K562 (cell line): Measurements from ENCODE around the gene USP12. TPM values are rescaled to one million over a fixed set of nuclear protein-coding genes. Genes with fewer than 3 reads are reported as not detected.

Source experiments
- ATAC-seq: fragments of 200-7000 bp; cut with Tn5 transposase; 3 replicates; pipeline ENCODE4 v1.9.1; 2020; ENCODE audit warnings: moderate library complexity
- BruUV-seq: library from RNA; stranded (reverse); fragments of 400-500 nt; replicated peaks from 2 replicates; lab custom pipeline; 2021; lab: Mats Ljungman, UMichigan
- CTCF ChIA-PET: fragments of 300-600 bp; formaldehyde crosslinking; extraction: SDS; loops from one replicate; lab custom pipeline; 2021; ENCODE audit warnings: low intra/inter-chr PET ratio; lab: Yijun Ruan, JAX
- POLR2A ChIA-PET: fragments of 300-600, 350-650 bp; sonication (Branson Sonifier 250); formaldehyde crosslinking; extraction: SDS; loops from one replicate; lab custom pipeline; 2021; ENCODE audit warnings: antibody characterized with exemption, inconsistent platforms; lab: Yijun Ruan, JAX
- DNase-seq, 4 experiments: peaks; one replicate each; pipeline versions ENCODE4 v3.0.0 to v3.0.0-alpha.2; 2011 to 2018; ENCODE audit warnings: low spot score in 3 of 4, mixed read lengths in 3 of 4; ENCODE audit errors: extremely low read depth in 1 of 4
- FAIRE-seq: peaks from 2 replicates; lab custom pipeline; 2011; peaks lifted over from hg19 to GRCh38; lab: Jason Lieb, UNC
- H2AFZ ChIP-seq: 2 replicates; pipeline ENCODE4 v1.6.0; 2011; ENCODE audit warnings: low read depth, low read length, control low read depth, inconsistent platforms
- H3K27ac ChIP-seq: fragments of 200-600 bp; 3 replicates; pipeline ENCODE4 v1.8.0; 2011; ENCODE audit warnings: low read depth, mild to moderate bottlenecking, control low read depth, inconsistent platforms, low read length, moderate library complexity, mixed read lengths; ENCODE audit errors: extremely low read depth
- H3K27me3 ChIP-seq, 2 experiments: fragments of 300-600 bp in 1 of 2; 2 replicates in 1 of 2; 3 replicates in 1 of 2; pipeline versions ENCODE4 v1.6.0 to v1.8.0; 2011; ENCODE audit warnings: inconsistent platforms in 2 of 2, low read length in 2 of 2, mild to moderate bottlenecking in 1 of 2, mixed read lengths in 1 of 2, moderate library complexity in 1 of 2; ENCODE audit not compliant: control insufficient read depth in 2 of 2, insufficient read depth in 2 of 2
- H3K36me3 ChIP-seq: fragments of 300-600 bp; 3 replicates; pipeline ENCODE4 v1.8.0; 2011; ENCODE audit warnings: mild to moderate bottlenecking, low read length, inconsistent platforms; ENCODE audit not compliant: control insufficient read depth, insufficient read depth
- H3K4me1 ChIP-seq, 2 experiments: fragments of 200-600 bp in 1 of 2; replicated peaks in 1 of 2; 2 replicates in 1 of 2; 3 replicates in 1 of 2; pipeline versions ENCODE4 v1.5.1 to v1.8.0; 2011; ENCODE audit warnings: inconsistent platforms in 2 of 2, low read length in 2 of 2, mild to moderate bottlenecking in 1 of 2, mixed read lengths in 1 of 2, moderate library complexity in 1 of 2; ENCODE audit not compliant: control insufficient read depth in 2 of 2, insufficient read depth in 2 of 2
- H3K4me2 ChIP-seq: 2 replicates; pipeline ENCODE4 v1.6.1; 2011; ENCODE audit warnings: low read length, control low read depth, inconsistent platforms, mixed read lengths; ENCODE audit not compliant: insufficient read depth
- H3K4me3 ChIP-seq: fragments of 200-600 bp; sonication (generic), shearing (Covaris generic); 2 replicates; pipeline ENCODE4 v1.5.1; 2016; ENCODE audit warnings: control low read depth, inconsistent platforms
- H3K79me2 ChIP-seq: fragments of 200-600 bp; 3 replicates; pipeline ENCODE4 v1.8.0; 2011; ENCODE audit warnings: low read length, inconsistent platforms; ENCODE audit not compliant: control insufficient read depth, insufficient read depth
- H3K9ac ChIP-seq, 2 experiments: 2 replicates each; pipeline versions ENCODE4 v1.6.0 to v1.6.1; 2011; ENCODE audit warnings: low read depth in 2 of 2, low read length in 2 of 2, control low read depth in 1 of 2, inconsistent platforms in 1 of 2, mild to moderate bottlenecking in 1 of 2, mixed read lengths in 1 of 2; ENCODE audit not compliant: insufficient read depth in 1 of 2
- H3K9me1 ChIP-seq: one replicate; pipeline ENCODE4 v1.6.0; 2011; ENCODE audit warnings: inconsistent platforms, mild to moderate bottlenecking, low read length, moderate library complexity; ENCODE audit not compliant: control insufficient read depth, insufficient read depth
- H3K9me3 ChIP-seq: replicated peaks from 2 replicates; pipeline ENCODE4 v1.5.1; 2011; ENCODE audit warnings: low read depth, low read length, inconsistent platforms; ENCODE audit not compliant: control insufficient read depth, insufficient read depth
- H4K20me1 ChIP-seq: replicated peaks from 2 replicates; pipeline ENCODE4 v1.6.1; 2011; ENCODE audit warnings: low read length, inconsistent platforms, mixed read lengths; ENCODE audit not compliant: control insufficient read depth, insufficient read depth
- NFATC3 ChIP-seq: fragments of 450-650 bp; IDR thresholded peaks from 2 replicates; pipeline ENCODE4 v1.6.1; 2017; ENCODE audit warnings: mild to moderate bottlenecking
- NR3C1 ChIP-seq: sonication (generic); formaldehyde crosslinking; IDR thresholded peaks from 2 replicates; pipeline ENCODE4 v1.8.1; 2022; ENCODE audit warnings: missing genetic modification reagents
- SMARCA5 ChIP-seq: fragments of 450-650 bp; IDR thresholded peaks from 2 replicates; pipeline ENCODE4 v1.6.1; 2016
- THRA ChIP-seq: fragments of 450-650 bp; IDR thresholded peaks from 2 replicates; pipeline ENCODE4 v1.6.1; 2017; ENCODE audit warnings: mild to moderate bottlenecking, moderate library complexity
- TOE1 ChIP-seq, 2 experiments: fragments of 450-650 bp in 1 of 2; sonication (generic) in 1 of 2; formaldehyde crosslinking in 1 of 2; IDR thresholded peaks; 2 replicates each; pipeline versions ENCODE4 v1.7.1 to v1.8.0; 2016 to 2022; ENCODE audit warnings: borderline replicate concordance in 2 of 2, mild to moderate bottlenecking in 2 of 2, antibody characterized with exemption in 1 of 2, inconsistent platforms in 1 of 2, low read depth in 1 of 2, missing genetic modification reagents in 1 of 2, moderate library complexity in 1 of 2
- ZBTB9 ChIP-seq: fragments of 450-650 bp; formaldehyde crosslinking; IDR thresholded peaks from 2 replicates; pipeline ENCODE4 v1.4.0; 2020; ENCODE audit warnings: mild to moderate bottlenecking, moderate library complexity
- ZKSCAN1 ChIP-seq: fragments of 150-350 bp; IDR thresholded peaks from 2 replicates; pipeline ENCODE4 v1.6.1; 2016; ENCODE audit warnings: low read depth, low read length
- ZNF143 ChIP-seq: sonication (generic); formaldehyde crosslinking; IDR thresholded peaks from 2 replicates; pipeline ENCODE4 v1.9.0; 2022; ENCODE audit warnings: mild to moderate bottlenecking, missing genetic modification reagents
- ZNF232 ChIP-seq: sonication (generic); formaldehyde crosslinking; IDR thresholded peaks from 2 replicates; pipeline ENCODE4 v1.8.0; 2022; ENCODE audit warnings: mild to moderate bottlenecking, missing genetic modification reagents
- ZNF253 ChIP-seq: fragments of 250-450 bp; sonication (Bioruptor Pico); conservative IDR thresholded peaks from 2 replicates; pipeline ENCODE4 v1.6.1; 2021; ENCODE audit warnings: mild to moderate bottlenecking
- ZNF592 ChIP-seq: fragments of 450-650 bp; IDR thresholded peaks from 2 replicates; pipeline ENCODE4 v1.6.1; 2017; ENCODE audit warnings: antibody characterized with exemption, mild to moderate bottlenecking
- WGBS: fragments of 100-300 bp; shearing (Covaris generic); methylation state at CpG from one replicate; pipeline ENCODE4 v1.1.6; 2016; ENCODE audit warnings: low coverage, mixed read lengths; ENCODE audit not compliant: insufficient coverage; ENCODE audit errors: missing lambda C conversion rate; 5-methylcytosine and 5-hydroxymethylcytosine counted together
- in situ Hi-C: fragments of 300-500 bp; cut with MboI; formaldehyde crosslinking; loops from 4 replicates; pipeline ENCODE4 v1.15.0; 2018; ENCODE audit warnings: inconsistent platforms, mixed read lengths
- intact Hi-C: fragments of 100-400 bp; cut with micrococcal nuclease; formaldehyde crosslinking; loops from 2 replicates; pipeline ENCODE4 v1.14.2; 2022
- polyA plus RNA-seq, 8 experiments: library from polyadenylated mRNA; depleted of rRNA in 4 of 8; stranded (reverse) in 5 of 8; unstranded in 3 of 8; fragments of >200 nt; fragmentation: Nextera tagmentation in 2 of 8; fragmentation: Illumina TruSeq in 1 of 8; extraction: Ambion mirVana in 2 of 8; extraction: Trizol in 1 of 8; gene quantifications; 2 replicates each; pipeline versions ENCODE4 v1.2.1 to v1.2.3, GENCODE V29; 2011 to 2014; ENCODE audit warnings: inconsistent platforms in 1 of 8, missing spikeins in 1 of 8
- total RNA-seq, 7 experiments: library from RNA; depleted of rRNA in 6 of 7; stranded (reverse); fragments of >200 nt in 6 of 7; fragmentation: Illumina TruSeq in 2 of 7; extraction: Trizol in 2 of 7; gene quantifications; 2 replicates each; pipeline versions ENCODE4 v1.2.1 to v1.2.3, GENCODE V29; 2011 to 2021; ENCODE audit warnings: low replicate concordance in 1 of 7

The USP12 gene
- total and polyA plus RNA-seq, 9 of the 15 experiments (the other 6 are each of a cell fraction or from before 2014, with no cell fraction given) = 1.8 to 20.5 (median 13.3) TPM

GRCh38 chr13:27151798-27152599 lies 19.6 kb downstream of the USP12 start (continued):
- TF ChIP-seq ZNF143 (CRISPR knock-in tag) = no peak
- no peak for TF ChIP-seq ZNF232 (CRISPR knock-in tag)
- TF ChIP-seq SMARCA5 = no peak
- no peak for TF ChIP-seq NFATC3
- TF ChIP-seq TOE1 (IDR thresholded peaks at IDR 0.05; ENCODE audit: borderline replicate concordance) = no peak
- TF ChIP-seq TOE1 (CRISPR knock-in tag; IDR thresholded peaks at IDR 0.05; ENCODE audit: borderline replicate concordance, low read depth) = no peak

GRCh38 chr13:27149702-27150101 lies 21.9 kb downstream of the USP12 start:
- FAIRE-seq = peak; percentile 29
- CTCF ChIA-PET = no interaction called here
- TF ChIP-seq ZBTB9 (CRISPR knock-in tag) (no peak), ZNF253 (CRISPR knock-in tag) (no peak), ZKSCAN1 (no peak), ZNF592 (no peak), THRA (no peak), NR3C1 (CRISPR knock-in tag) (no peak)

More at GRCh38 chr13:27149702-27150101, 21.9 kb downstream of the USP12 start:
- ATAC-seq (peak; percentile 19; the same call in 1 of the 3 replicates), DNase-seq (no peak)
- Histone ChIP-seq H3K4me1 (peaks cover 3 to 7% of the 10 kb centered on the region in 2 experiments; a peak in 3 of 5 replicates), H3K36me3 (no peaks in the 10 kb centered on the region), H3K4me3 (no peak overlapping the region), H3K79me2 (peaks cover 82% of the 10 kb centered on the region), H3K9me3 (no peaks in the 10 kb centered on the region), H3K27me3 (no peaks in the 10 kb centered on the region), H3K27ac (no peak overlapping the region), H4K20me1 (peaks cover 6% of the 10 kb centered on the region; the same call in 1 of the 2 replicates), H2AFZ (no peak overlapping the region), H3K9me1 (no peaks in the 10 kb centered on the region), H3K4me2 (no peak overlapping the region), H3K9ac (no peak overlapping the region)
- in situ Hi-C loops (no loop called here), intact Hi-C loops (no loop called here)
- no TSS peak for BruUV-seq
- POLR2A ChIA-PET = interaction anchor here (0.8 kb wide), 1 partner anchor 198 kb away, joined by 4 read pairs; no protein-coding TSS in a partner anchor
- 73% methylated on average over 6 of the region's 6 CpGs for WGBS
